Measurements from ENCODE around the gene SLC35F2. TPM values are rescaled to one million over a fixed set of nuclear protein-coding genes. Genes with fewer than 3 reads are reported as not detected.

Gene SLC35F2
- total RNA-seq, 1 donor: 14.7 TPM

DNA sequence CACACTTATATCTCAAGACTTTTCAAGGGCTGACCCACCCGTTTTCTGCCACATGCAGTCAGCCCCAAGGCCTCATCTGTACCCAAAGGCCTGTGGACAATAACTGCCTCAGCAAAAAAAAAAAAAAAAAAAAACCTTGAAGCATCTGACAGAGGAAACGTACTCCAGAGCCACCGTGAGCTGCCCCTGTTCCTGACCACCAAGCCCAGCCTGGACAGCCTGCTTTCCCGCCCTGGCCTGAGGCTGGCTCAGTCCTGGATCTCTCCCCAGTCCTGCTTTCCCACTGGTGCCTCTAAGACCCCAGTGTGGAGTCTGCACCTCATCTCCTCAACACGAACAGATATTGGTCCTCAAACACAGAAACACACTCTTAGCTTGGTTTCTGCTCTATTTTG is 66.5 kb downstream of the SLC35F2 start:
- no peak for TF ChIP-seq CTCF (IDR thresholded peaks at IDR 0.05; ENCODE audit: insufficient read depth, low read depth, low read length)
- DNase-seq (ENCODE audit: low read depth): no peak
- no peak overlapping the region for H3K4me3 ChIP-seq (ENCODE audit: low read depth, low read length)

DNA sequence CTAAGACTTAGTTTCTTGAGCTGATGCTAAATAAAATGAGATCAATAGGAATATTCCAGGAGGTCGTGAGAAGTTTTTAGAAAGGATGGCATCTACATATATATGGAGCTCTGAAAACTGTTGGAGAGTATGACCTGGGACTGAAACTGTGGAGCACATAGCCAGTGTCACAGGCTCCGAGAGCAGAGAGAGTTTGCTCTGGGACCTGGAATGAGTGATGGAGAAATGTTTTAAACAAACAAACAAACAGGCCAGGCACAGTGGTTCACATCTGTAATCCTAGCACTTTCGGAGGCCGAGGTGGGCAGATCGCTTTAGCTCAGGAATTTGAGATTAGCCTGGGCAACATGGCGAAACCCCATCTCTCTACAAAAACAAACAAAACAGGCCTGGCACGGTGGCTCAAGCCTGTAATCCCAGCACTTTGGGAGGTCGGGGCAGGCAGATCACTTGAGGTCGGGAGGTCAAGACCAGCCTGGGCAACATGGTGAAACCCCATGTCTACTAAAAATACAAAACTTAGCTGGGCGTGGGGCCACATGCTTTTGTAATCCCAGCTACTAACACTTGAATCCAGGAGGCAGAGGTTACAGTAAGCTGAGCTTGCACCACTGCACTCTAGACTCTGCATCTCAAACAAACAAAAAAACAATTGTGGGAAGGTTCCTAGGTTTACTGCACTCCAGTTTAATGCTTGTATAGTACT is 67.1 kb downstream of the SLC35F2 start:
- H3K4me3 ChIP-seq (ENCODE audit: low read depth, low read length): no peak overlapping the region
- peak; percentile 51 for DNase-seq (ENCODE audit: low read depth)
- TF ChIP-seq CTCF (IDR thresholded peaks at IDR 0.05; ENCODE audit: insufficient read depth, low read depth, low read length): no peak

DNA sequence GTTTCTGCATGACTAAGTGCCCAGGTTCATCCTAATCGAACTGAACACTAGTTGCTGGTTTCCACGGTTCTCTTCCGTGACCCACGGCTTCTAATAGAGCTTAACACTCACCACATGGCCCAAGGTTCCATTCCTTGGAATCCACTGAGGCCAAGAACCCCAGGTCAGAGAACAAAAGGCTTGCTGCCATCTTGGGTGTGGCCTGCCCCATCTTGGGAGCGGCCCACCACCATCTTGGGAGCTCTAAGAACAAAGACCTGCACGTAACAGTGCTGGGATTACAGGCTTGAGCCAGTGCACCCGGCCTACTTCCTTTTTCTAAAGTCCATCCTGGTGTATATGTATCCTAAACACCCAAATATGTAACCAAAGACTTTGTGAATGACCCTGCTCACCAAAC is 68.8 kb downstream of the SLC35F2 start:
- H3K4me3 ChIP-seq (ENCODE audit: low read depth, low read length): no peak overlapping the region

DNA sequence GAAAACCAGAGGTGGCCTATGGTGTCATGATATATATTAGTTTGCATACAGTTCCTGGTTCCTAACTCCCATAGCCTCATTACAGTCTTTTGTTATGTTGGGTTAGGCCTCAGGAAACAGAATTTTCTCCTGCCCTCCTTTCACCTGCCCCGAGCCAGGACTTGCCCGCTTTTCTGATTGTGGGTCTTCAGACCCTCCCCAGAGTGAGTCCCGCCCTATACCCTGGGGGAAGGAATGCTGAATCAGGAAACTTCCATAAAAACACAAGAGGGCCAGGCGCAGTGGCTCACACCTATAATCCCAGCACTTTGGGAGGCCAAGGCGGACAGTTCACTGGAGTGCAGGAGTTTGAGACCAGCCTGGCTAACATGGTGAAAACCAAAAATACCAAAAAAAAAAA is 70.9 kb downstream of the SLC35F2 start:
- H3K4me3 ChIP-seq (ENCODE audit: low read depth, low read length): no peak overlapping the region
- no peak for DNase-seq (ENCODE audit: low read depth)
- TF ChIP-seq CTCF (IDR thresholded peaks at IDR 0.05; ENCODE audit: insufficient read depth, low read depth, low read length): no peak

More for the DNA sequence above, 68.8 kb downstream of the SLC35F2 start:
- TF ChIP-seq CTCF (IDR thresholded peaks at IDR 0.05; ENCODE audit: insufficient read depth, low read depth, low read length): no peak
- no peak for DNase-seq (ENCODE audit: low read depth)

GRCh38 chr11:107785401-107785800 is 73.2 kb downstream of the SLC35F2 start:
- TF ChIP-seq CTCF (IDR thresholded peaks at IDR 0.05; ENCODE audit: insufficient read depth, low read depth, low read length): no peak
- peak; percentile 28 for DNase-seq (ENCODE audit: low read depth)

GRCh38 chr11:107783121-107783520 is 75.5 kb downstream of the SLC35F2 start:
- no peak overlapping the region for H3K4me3 ChIP-seq (ENCODE audit: low read depth, low read length)
- DNase-seq (ENCODE audit: low read depth): no peak
- no peak for TF ChIP-seq CTCF (IDR thresholded peaks at IDR 0.05; ENCODE audit: insufficient read depth, low read depth, low read length)

More at GRCh38 chr11:107785401-107785800, 73.2 kb downstream of the SLC35F2 start:
- no peak overlapping the region for H3K4me3 ChIP-seq (ENCODE audit: low read depth, low read length)

GRCh38 chr11:107780775-107781174 is 77.8 kb downstream of the SLC35F2 start:
- no peak overlapping the region for H3K4me3 ChIP-seq (ENCODE audit: low read depth, low read length)
- no peak for TF ChIP-seq CTCF (IDR thresholded peaks at IDR 0.05; ENCODE audit: insufficient read depth, low read depth, low read length)
- no peak for DNase-seq (ENCODE audit: low read depth)

All from fibroblast of villous mesenchyme (primary cell).